GM12878 (cell line): Measurements from ENCODE around the gene ECT2L.

Experiments
- CTCF ChIP-seq, 3 experiments: IDR thresholded peaks in 2 of 3; conservative IDR thresholded peaks in 1 of 3; 2 replicates each; pipeline ENCODE4 v1.5.1; 2011; ENCODE audit warnings: low read depth in 3 of 3, low read length in 3 of 3, mild to moderate bottlenecking in 3 of 3, control low read depth in 2 of 3, moderate library complexity in 2 of 3, inconsistent platforms in 1 of 3, mixed read lengths in 1 of 3; ENCODE audit not compliant: control insufficient read depth in 2 of 3, insufficient read depth in 1 of 3; ENCODE audit errors: extremely low read depth in 1 of 3
- POLR2AphosphoS5 ChIP-seq: IDR thresholded peaks from 2 replicates; pipeline ENCODE4 v1.6.1; 2011; ENCODE audit warnings: mild to moderate bottlenecking, low read length, inconsistent platforms
- USF1 ChIP-seq: IDR thresholded peaks from 2 replicates; pipeline ENCODE4 v1.6.1; 2011; ENCODE audit warnings: borderline replicate concordance, low read depth, mild to moderate bottlenecking, moderate library complexity, mixed read lengths, low read length; ENCODE audit not compliant: insufficient read depth; ENCODE audit errors: extremely low read length
- USF2 ChIP-seq: IDR thresholded peaks from 2 replicates; pipeline ENCODE4 v1.6.1; 2011; ENCODE audit warnings: low read depth, low read length, improper control_type of control experiment, borderline replicate concordance

- TF ChIP-seq USF2 (no peak), POLR2AphosphoS5 (no peak), USF1 (no peak), CTCF (IDR thresholded peaks at IDR 0.05 in 2 of 3, conservative IDR thresholded peaks at IDR 0.05 in 1 of 3; ENCODE audit: control insufficient read depth in 2 of 3, extremely low read depth in 1 of 3, insufficient read depth in 1 of 3, low read depth in 3 of 3, low read length in 3 of 3) (no peak)
Measured at GRCh38 chr6:138806889-138807288, 11.0 kb downstream of the ECT2L start.
